Measurements from ENCODE around the gene TCP11L2.
A peak's percentile ranks its signal among the peaks of the same experiment; 100 is the strongest.

The TCP11L2 gene

DNA sequence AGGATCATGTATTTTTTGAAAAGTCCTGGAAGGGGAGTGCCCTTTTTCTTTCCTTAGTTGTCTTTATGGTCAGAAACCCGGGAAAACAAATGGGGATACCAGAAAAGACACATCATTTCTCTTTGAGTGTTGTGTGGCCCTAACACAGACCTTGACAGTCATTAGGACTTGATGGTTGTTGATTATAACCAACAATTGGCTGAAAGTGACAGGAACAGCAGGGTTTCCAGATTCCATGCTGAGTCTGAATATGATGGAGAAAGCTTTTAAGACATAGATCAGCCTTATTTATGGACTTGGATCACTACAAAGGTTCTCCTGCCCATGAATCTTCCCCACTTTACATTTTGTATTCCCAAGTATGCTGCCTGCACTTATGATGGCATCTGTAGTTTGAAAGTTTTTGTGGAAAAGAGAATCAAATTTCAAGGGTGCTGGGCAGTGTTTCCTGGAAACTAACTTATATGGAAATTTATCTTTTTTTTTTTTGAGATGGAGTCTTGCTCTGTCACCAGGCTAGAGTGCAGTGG, 85.4 kb downstream of the TCP11L2 start:
- no peak for DNase-seq

DNA sequence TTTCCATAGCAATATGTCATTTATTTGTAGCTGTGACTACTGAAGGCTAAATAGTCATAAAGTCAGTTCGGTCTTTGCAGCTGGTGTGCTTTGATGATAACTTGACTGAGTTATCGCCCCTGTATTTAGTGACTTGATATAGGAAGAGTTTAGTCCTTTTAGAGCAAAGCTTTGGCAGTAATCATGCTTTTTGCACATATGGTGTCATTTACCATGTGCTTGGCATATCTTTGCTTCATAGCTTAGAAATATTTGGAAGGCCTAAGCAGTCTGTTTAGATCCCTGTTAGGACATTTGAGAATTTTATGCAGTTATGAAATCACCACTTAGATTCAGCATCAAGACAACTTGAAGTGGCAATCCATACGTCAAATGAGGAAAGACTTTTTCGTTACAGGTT, 86.6 kb downstream of the TCP11L2 start:
- DNase-seq, result peak in 2 of 58 donors; percentile 7 to 9

- DNase-seq, result peak in 1 of 58 donors; percentile 1
Observed at GRCh38 chr12:106392759-106393158, 90.2 kb downstream of the TCP11L2 start.

Measured in anterior cingulate cortex (tissue), 58 donors.